Right renal pelvis (tissue), 4 donors: ENCODE data around the gene LRP8. TPM values are rescaled to one million over a fixed set of nuclear protein-coding genes. Genes with fewer than 3 reads are reported as not detected.
"Not testable (repeated sequence)": the region's sequence is repeated elsewhere in the genome, so short reads cannot be mapped to it uniquely, and the experiment has no call there.

Experiments
- DNase-seq, 4 donors: peaks; one replicate each; pipeline ENCODE4 v3.0.0-alpha.2; 2013; ENCODE audit warnings: low read depth in 4 of 4, low spot score in 3 of 4, missing footprints in 1 of 4
- polyA plus RNA-seq, 4 donors: library from polyadenylated mRNA; unstranded; fragments of 120-200 nt; gene quantifications; one replicate each; pipeline ENCODE4 v1.2.1, GENCODE V29; 2013; ENCODE audit not compliant: insufficient read length in 4 of 4

The LRP8 gene
- polyA plus RNA-seq, 4 donors: 4.8 to 6.6 (median 5.3) TPM

- DNase-seq: peak; percentile 89 to 98 (median 90)
These were observed 89.4 kb downstream of the LRP8 start, which contains the start of gene MAGOH for GRCh38 chr1:53238197-53239155. TSS of gene MAGOH (minus strand) at chr1:53238518. CDS start at chr1:53238448, 70 bp downstream.

DNA sequence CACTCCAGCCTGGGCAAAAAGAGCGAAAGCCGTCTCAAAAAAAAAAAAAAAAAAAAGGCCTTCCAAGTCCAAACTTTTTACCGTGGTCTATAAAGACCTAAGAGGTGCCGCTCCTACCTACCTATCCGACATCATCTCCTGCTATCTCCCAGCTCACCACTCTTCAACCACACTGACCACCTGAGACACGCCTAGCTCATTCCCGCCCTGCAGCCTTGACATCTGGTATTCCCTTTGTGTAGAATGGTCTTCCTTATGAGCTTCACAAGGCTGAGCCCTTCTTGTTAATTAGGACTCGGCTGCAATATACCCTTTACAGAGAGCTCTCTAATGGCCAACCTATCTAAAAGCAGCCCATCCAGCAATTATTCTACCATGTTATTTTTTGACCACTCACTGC is 90.2 kb downstream of the LRP8 start:
- no peak for DNase-seq

DNA sequence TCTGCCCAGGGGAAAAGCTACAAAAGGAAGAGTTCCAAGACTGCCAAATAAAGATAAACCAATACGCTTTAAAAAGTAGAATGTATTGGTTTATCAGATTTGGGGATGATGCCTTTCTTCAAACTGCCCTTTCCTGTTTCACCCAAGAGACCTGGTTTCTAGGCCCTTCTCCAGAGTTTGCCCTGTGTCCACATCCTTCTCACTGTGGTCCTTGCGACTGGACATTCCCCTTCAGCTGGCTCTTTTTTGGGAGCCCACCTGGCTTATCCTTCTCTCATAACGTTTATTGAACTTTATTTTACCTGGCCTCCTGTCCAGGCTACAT is 106.9 kb downstream of the LRP8 start:
- DNase-seq: no peak

GRCh38 chr1:53220171-53220961 is 107.5 kb downstream of the LRP8 start, which contains the start of gene CZIB:
TSS of gene CZIB (minus strand) at chr1:53220634. CDS start at chr1:53220575, 59 bp downstream.
- DNase-seq: peak; percentile 83 to 91 (median 84)

GRCh38 chr1:53219711-53220110 is 108.2 kb downstream of the LRP8 start:
- DNase-seq: peak in 1 of 4 donors; percentile 0

DNA sequence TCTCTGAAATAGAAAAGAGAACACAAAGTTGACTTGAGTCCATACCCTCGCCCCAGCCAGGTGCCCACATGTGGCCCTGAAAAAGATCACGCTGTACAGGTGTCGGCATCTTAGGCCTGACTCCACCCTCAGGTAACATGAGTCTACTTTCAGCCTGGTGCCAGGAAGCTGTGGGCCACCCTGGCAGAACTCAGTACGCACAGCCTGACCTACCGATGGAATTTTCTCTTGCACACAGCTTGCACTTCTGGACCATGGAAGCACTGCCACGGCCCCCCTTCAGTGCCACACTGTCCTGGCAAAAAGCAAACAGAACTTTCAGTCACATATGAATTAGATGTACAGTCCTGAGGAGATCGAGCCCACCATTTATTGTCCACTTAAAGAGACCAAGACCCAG is 109.7 kb downstream of the LRP8 start:
- no peak for DNase-seq

DNA sequence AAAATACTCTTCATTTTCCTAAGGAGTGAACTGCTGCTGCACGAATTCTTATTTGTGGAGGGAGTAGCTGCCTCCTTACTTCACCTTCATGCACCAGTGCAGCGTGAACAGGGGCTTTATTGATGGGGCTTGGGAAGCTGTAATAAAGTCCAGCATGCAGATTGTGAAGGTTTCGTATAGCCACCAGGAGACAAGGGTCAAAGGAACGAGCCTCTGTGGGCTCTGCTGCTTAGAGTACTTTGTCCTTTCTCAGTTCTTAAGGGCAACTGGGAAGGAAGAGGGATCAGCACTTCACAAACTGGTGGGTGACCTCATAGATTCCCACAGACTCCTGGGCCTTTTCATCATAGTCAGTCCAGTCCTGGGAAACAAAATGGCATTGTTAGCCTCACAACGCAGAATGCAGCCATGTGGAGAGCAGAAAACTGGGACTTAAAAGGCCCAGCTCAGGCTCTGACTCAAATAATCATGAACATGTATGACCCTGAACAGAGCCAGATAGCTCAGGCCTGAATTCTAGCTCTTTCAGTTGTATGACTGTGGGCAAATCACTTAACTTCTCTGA is 113.4 kb downstream of the LRP8 start:
- peak in 1 of 4 donors; percentile 1 for DNase-seq

DNA sequence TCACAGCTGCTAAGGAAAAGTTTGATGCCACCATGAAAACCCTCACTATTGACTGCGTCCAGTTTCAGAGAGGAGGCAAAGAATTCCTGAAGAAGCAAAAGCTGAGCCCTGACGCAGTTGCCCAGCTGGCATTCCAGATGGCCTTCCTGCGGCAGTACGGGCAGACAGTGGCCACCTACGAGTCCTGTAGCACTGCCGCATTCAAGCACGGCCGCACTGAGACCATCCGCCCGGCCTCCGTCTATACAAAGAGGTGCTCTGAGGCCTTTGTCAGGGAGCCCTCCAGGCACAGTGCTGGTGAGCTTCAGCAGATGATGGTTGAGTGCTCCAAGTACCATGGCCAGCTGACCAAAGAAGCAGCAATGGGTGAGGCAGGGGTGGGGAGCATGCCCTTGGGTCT is 116.9 kb downstream of the LRP8 start:
- DNase-seq: no peak

GRCh38 chr1:53210352-53210751 is 117.5 kb downstream of the LRP8 start:
- DNase-seq: no peak

- no peak for DNase-seq
These were observed 120.1 kb downstream of the LRP8 start for GRCh38 chr1:53207726-53208125.

- DNase-seq: no peak
These were observed 121.0 kb downstream of the LRP8 start for GRCh38 chr1:53206735-53207379.

- DNase-seq: not testable (repeated sequence)
These were observed 121.7 kb downstream of the LRP8 start for GRCh38 chr1:53206083-53206685.

DNA sequence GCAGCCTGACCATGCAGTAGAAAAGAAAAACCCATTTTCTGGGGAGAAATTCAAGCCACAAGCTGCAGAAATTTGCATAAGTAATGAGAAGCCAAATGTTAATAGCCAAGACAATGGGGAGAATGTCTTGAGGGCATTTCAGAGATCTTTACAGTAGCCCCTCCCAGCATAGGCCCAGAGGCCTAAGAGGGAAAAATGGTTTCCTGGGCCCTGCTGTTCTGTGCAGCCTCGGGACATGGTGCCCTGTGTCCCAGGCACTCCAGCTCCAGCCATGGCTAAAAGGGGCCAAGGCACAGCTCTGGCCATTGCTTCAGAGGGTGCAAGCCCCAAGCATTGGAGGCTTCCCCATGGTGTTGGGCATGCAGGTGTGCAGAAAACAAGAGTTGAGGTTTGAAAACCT is 122.4 kb downstream of the LRP8 start:
- DNase-seq: not testable (repeated sequence)

DNA sequence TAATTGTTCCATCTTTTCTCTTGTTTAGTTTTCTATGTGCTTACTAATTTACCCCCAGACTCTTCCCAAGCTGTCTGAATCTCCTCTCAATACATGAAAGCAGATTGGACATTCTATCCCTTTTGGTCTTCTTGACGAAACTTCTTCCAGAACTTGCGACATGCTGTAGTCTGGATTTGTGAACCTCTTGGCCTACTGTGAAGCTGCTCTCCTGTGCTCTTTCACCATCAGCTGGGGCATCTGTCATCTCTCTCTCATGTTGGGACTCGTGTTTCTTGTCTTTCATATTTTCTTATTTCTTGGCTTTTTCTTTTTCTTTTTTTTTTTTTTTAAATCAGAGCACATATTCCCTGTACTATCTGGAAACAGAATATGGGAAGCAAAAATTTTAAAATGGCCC is 124.4 kb downstream of the LRP8 start:
- no peak for DNase-seq

- DNase-seq: no peak
These were observed 129.6 kb downstream of the LRP8 start for GRCh38 chr1:53198241-53198651.

- no peak for DNase-seq
These were observed 130.3 kb downstream of the LRP8 start for GRCh38 chr1:53197291-53198200.

- peak; percentile 77 to 83 (median 80) for DNase-seq
These were observed 131.2 kb downstream of the LRP8 start, which contains the start of gene CPT2 for GRCh38 chr1:53196485-53197290. TSS of gene CPT2 (plus strand) at chr1:53196824. CDS start at chr1:53196944, 120 bp downstream.

DNA sequence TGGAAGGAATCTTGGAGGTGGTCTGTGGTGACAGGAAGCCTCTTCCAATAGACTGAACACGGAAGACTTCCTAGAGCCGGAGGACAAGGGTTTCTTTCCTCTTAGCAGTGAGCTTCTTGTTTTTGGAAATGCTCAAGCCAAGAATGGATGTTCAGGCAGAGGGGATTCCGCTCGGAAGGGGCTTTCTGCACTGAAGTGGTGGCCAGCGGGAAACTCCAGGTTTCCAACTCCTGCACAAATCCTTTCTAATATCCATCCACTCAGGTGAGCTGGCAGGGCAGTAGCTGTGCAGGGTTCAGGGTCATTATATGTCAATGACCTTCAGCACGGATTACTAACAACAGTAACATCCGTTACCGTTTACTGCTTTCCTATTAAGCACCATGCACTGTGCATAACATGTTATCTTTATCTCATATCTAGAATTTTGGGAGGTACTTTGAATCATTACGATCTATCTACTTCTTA is 131.8 kb downstream of the LRP8 start:
- no peak for DNase-seq
